GM18505 (cell line): Measurements from ENCODE around the gene PLXNA2.

Experiments
- ATAC-seq: cut with Tn5 transposase; IDR thresholded peaks from one replicate; pipeline ENCODE4 v1.9.1; 2021; ENCODE audit not compliant: unreplicated experiment
- POLR2A ChIP-seq: IDR thresholded peaks from 4 replicates; pipeline ENCODE4 v1.6.1; 2011; ENCODE audit warnings: borderline replicate concordance; ENCODE audit not compliant: insufficient read depth, insufficient read length; ENCODE audit errors: extremely low read depth

The PLXNA2 gene

GRCh38 chr1:208188607-208189006 lies 55.6 kb downstream of the PLXNA2 start:
- ATAC-seq, result no peak

DNA sequence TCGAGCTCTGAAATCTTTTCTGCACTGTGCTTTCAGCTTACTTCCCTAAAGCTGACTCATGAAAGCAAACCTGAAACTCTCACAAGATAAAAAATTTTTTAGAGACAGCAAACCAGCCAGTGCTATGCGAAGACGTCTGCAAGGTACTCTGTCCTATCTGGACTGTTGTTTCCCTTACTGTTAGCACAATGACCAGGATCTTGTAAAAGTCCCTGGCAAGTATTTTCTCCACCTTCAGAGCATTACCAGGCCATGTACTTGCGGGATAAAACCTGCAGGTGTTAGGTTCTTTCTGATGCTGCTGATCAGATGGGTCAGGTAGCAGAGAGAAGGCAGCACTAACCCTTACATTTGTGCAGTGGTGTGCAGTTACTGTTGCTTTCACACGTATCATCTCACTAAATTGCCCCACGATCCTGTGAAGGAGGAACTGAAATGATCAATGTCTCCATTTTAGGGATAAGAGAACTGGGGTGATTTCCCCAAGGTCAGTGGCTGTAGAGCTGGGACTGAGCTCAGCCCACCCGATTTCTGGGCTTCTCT lies 56.6 kb downstream of the PLXNA2 start:
- peak; percentile 39 for TF ChIP-seq POLR2A
- peak; percentile 68 for ATAC-seq

More at GRCh38 chr1:208188607-208189006, 55.6 kb downstream of the PLXNA2 start:
- no peak for TF ChIP-seq POLR2A

DNA sequence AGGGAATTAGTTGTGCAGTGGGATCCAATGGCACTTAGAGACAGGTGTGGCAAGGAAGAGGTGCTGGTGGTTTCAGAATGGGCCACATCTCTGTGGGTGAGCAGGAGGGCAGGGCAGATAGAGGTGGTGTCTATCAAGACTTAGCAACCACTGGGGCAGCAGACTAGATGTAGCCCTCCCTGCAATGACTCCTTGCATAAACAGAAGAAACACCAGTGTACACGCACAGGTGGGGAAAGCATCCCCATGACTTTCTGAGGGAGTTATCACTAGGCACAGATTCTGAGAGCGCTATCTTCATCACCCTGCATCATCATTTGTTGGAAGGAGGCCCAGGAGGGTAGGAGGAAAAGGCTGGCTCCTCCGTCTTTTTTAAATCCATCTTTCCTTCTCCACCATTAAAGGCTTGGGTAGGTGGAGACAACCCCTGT lies 58.4 kb downstream of the PLXNA2 start:
- no peak for ATAC-seq
- TF ChIP-seq POLR2A, result no peak

- no peak for ATAC-seq
- TF ChIP-seq POLR2A, result no peak
Observed at GRCh38 chr1:208184966-208185654, 59.1 kb downstream of the PLXNA2 start.

DNA sequence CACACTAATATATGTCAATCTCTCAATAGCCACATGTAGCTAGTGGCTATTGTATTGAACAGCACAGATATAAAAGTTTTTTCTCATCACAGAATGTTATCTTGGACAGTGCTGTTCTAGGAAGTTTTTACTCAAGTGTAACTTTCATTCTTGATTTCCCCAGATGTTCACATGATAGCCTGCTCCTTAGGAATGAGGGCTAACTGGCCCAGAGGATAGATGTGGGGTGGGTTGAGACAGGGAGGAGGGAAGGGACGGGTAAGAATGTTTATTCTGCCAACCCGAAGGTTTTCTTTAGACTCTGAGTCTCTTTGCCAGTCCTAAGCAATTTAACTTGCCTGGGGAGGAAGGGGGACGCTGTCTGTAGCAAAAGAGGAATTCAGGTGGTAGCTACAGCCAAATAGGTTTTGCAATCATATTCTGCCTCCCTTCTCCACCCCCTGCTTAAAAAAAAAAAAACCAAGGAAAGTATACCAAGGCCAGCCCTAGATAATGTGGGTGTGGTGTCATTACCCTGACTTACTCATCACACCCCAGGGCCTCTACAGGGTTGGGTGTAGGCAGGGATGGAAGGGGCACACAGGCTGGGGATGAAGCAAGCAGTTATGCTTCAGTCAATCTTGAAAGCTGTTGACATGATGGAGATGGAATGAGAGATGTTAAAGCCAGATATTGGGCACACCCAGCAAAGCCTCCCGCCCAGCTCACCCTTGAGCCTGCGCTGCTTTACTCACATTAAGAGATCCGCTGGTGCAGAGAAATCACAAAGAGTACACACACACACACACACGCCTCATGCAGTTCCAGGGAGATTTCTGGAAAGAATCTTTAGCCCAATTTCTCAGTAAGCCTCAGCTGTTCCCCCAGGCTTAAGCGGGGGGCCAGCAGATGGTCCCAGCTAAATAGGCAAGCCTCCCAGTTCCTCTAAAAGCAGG lies 59.9 kb downstream of the PLXNA2 start:
- TF ChIP-seq POLR2A, result no peak
- no peak for ATAC-seq

DNA sequence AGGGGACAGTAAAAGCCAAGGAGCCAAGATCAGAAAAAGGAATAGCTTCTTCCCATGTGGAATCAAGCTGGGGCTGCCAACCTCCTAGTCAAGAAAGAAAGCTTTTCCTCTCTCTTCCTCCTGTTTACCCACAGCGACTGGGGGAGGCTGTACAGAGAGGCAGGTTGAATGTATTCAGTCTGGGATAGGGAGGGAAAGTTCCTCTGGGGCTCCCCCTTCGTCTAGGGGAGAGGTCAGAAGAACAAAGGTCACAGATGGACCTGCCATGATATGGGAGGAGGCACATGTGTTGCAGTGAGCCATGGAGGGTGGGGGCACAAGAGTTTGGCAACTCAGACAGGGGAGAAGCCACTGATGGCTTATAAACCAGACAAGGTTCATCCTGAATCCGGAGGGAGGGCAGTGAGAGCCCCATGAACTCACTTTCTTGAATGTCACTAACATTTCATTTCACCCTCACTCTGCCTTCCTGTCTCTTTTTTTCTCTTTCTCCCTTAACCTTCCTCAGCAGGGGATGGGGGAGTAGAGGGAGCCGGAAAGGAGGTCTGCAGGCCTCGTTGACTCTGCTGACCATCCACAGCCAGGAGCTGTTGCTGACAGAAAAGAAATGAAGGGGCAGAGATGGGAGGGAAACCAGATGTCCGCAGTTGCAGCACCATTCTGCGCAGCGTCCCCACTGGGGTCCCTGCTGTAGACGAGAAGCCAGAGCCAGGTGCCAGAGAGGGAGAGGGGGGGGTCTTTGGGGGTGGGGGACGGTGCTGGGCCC lies 61.1 kb downstream of the PLXNA2 start:
- ATAC-seq, result no peak
- no peak for TF ChIP-seq POLR2A

DNA sequence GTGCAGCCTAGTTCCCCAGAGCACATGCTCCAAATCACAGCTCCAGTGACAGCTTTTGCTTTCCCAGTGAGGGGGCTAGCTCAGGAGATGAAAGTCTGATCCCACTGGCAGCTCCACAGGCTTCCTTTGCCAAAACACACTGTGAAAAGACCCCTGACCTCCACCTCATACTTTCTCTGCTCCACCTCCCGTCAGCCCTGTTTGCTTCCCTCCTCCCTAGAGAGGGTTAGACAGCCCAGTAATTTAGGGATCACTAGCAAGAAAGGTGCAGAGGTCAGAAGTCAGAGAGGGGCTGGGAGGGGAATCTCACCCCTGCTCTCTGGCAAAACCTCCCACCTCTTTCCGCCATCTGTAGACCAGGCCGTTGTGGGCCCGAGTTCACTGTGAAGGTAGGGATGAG lies 62.8 kb downstream of the PLXNA2 start:
- TF ChIP-seq POLR2A, result no peak
- ATAC-seq, result no peak

- TF ChIP-seq POLR2A, result no peak
- no peak for ATAC-seq
Observed at GRCh38 chr1:208180421-208180820, 63.8 kb downstream of the PLXNA2 start.

GRCh38 chr1:208179961-208180409 lies 64.2 kb downstream of the PLXNA2 start:
- no peak for ATAC-seq
- TF ChIP-seq POLR2A, result no peak

DNA sequence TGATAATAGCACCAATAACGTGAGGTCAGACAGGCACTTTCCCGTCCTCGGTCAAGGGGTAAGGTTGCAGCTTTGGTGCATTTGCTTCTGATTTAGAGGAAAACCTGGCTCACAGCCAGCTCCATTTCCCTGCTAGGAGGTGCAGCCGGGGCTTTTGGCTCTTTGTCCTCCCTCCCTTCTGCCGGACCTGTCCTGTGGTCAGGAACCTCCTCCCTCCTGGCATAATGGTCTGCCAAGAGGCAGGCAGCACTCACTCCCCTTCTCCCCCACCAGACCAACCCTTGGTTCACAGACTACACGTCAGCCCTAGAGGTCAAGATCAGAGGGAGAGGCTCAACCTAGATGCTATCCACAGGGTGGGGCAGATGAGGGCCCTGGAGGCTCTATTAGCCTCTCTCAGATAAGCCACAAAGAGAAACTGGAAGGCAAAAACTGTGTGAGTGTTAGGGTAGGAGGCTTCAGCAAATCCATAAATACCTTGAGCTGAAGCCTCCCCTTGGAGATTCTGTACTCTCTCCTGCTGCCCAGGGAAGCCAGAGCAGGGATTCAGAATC lies 64.8 kb downstream of the PLXNA2 start:
- no peak for ATAC-seq
- no peak for TF ChIP-seq POLR2A

DNA sequence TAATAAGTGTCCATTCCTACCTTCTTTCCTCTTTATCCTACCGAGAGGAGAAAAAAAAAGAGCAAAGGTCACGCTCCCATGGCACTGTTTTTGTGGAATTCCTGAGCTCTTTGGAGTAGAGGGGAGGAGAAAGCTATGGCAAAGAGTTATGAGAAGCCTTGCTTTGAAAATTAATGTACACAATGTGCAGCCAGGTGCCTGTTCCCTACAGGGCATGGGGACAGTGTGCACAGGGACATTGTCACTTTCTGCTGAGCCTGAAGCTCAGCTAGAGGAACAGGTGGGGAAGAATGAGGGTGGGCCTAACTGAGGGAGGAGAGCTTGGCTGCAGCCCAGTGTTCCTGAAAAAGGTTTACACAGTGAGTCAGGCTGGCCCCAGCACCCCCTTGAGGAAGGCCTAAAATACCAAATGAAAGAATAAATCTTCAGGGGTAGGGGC lies 66.1 kb downstream of the PLXNA2 start:
- TF ChIP-seq POLR2A, result no peak
- no peak for ATAC-seq

- no peak for TF ChIP-seq POLR2A
Observed at GRCh38 chr1:208177656-208178055, 66.5 kb downstream of the PLXNA2 start.

GRCh38 chr1:208176649-208177048 lies 67.5 kb downstream of the PLXNA2 start:
- no peak for TF ChIP-seq POLR2A
- ATAC-seq, result no peak

More at GRCh38 chr1:208177656-208178055, 66.5 kb downstream of the PLXNA2 start:
- ATAC-seq, result peak; percentile 63

- TF ChIP-seq POLR2A, result no peak
- ATAC-seq, result no peak
Observed at GRCh38 chr1:208175508-208175895, 68.7 kb downstream of the PLXNA2 start.
